Thyroid gland (tissue), 4 donors: Measurements from ENCODE around the gene CAVIN1. TPM values are rescaled to one million over a fixed set of nuclear protein-coding genes. Genes with fewer than 3 reads are reported as not detected.
A peak's percentile ranks its signal among the peaks of the same experiment; 100 is the strongest.

Experiments used
- DNase-seq, 2 donors: peaks; one replicate each; pipeline ENCODE4 v3.0.0-alpha.2; 2019
- H3K27ac ChIP-seq, 3 donors: fragments of 200-600 bp; sonication (generic); 1 replicate in 2 of 3; 2 replicates in 1 of 3; pipeline ENCODE4 v1.5.1; 2016 to 2019; ENCODE audit warnings: mild to moderate bottlenecking in 1 of 3, moderate library complexity in 1 of 3
- H3K27me3 ChIP-seq: fragments of 200-600 bp; sonication (generic); one replicate; pipeline ENCODE4 v1.5.1; 2019
- H3K36me3 ChIP-seq, 2 donors: fragments of 200-600 bp; sonication (generic); one replicate each; pipeline ENCODE4 v1.5.1; 2016 to 2019
- H3K4me1 ChIP-seq, 2 donors: fragments of 200-600 bp; sonication (generic); one replicate each; pipeline ENCODE4 v1.5.1; 2017 to 2019
- H3K4me3 ChIP-seq, 3 donors: fragments of 200-600 bp; sonication (generic); replicated peaks in 1 of 3; 1 replicate in 2 of 3; 2 replicates in 1 of 3; pipeline ENCODE4 v1.5.1; 2016; ENCODE audit warnings: mild to moderate bottlenecking in 1 of 3
- H3K9me3 ChIP-seq: fragments of 200-600 bp; sonication (generic); one replicate; pipeline ENCODE4 v1.5.1; 2017
- POLR2A ChIP-seq, 2 donors: fragments of 450-650 bp; IDR thresholded peaks; one replicate each; pipeline ENCODE4 v1.6.1; 2017; ENCODE audit warnings: antibody characterized with exemption in 2 of 2, mild to moderate bottlenecking in 2 of 2, moderate library complexity in 1 of 2
- WGBS, 2 donors: methylation state at CpG; one replicate each; pipeline ENCODE4 v1.1.5; 2017; 5-methylcytosine and 5-hydroxymethylcytosine counted together
- intact Hi-C: fragments of 100-400 bp; cut with DNase I; formaldehyde crosslinking; loops from one replicate; pipeline ENCODE4 v1.15.1; 2023
- total RNA-seq, 4 donors: library from RNA; depleted of rRNA; stranded (reverse); fragments of >200 nt; gene quantifications; one replicate each; pipeline ENCODE4 v1.2.3, GENCODE V29; 2016
- TF ChIP-seq, protein P1 (sequence below), 6 experiments: fragments of 200-600 bp in 3 of 6; fragments of 450-650 bp in 3 of 6; sonication (generic) in 3 of 6; IDR thresholded peaks; one replicate each; pipeline ENCODE4 v1.5.1; 2016 to 2019; ENCODE audit warnings: antibody characterized with exemption in 6 of 6, mild to moderate bottlenecking in 2 of 6, inconsistent platforms in 1 of 6, moderate library complexity in 1 of 6

Gene CAVIN1
- total RNA-seq, 4 donors from 2014 or later, result 173 to 199 (median 187) TPM

DNA sequence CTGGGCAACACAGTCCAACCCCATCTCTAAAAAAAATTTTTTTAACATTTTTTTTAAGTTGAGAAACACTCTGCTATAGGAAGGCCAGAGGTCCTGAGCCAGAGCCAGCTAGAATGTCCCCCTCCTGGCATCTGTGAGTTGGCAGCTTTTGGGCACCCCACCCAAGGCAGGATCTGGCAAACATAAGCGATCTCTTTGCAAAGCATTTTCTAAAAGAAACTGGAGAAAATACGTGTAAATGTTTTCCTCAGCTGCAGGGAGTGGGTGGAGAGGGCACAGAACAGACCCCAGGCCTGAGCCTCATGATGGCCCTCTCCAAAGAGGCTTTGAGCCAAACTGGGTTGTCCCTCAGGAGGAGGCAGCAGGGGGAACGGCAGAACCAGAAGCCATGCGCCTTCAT lies 11.7 kb downstream of the CAVIN1 start:
- H3K27ac ChIP-seq, result peak overlapping the region; percentile 4 to 90 (median 47)
- 45 to 62% methylated on average over 4 of the region's 4 CpGs for WGBS, 2 donors
- no peaks in the 10 kb centered on the region for H3K36me3 ChIP-seq
- no peak overlapping the region for H3K4me3 ChIP-seq
- DNase-seq, result no peak
- H3K4me1 ChIP-seq, result peaks cover 63 to 88% of the 10 kb centered on the region in 2 donors
- intact Hi-C loops, result loop anchor here (10.0 kb wide), 1 partner anchor 53 kb away; no protein-coding TSS in a partner anchor
- TF ChIP-seq, protein P1, sequence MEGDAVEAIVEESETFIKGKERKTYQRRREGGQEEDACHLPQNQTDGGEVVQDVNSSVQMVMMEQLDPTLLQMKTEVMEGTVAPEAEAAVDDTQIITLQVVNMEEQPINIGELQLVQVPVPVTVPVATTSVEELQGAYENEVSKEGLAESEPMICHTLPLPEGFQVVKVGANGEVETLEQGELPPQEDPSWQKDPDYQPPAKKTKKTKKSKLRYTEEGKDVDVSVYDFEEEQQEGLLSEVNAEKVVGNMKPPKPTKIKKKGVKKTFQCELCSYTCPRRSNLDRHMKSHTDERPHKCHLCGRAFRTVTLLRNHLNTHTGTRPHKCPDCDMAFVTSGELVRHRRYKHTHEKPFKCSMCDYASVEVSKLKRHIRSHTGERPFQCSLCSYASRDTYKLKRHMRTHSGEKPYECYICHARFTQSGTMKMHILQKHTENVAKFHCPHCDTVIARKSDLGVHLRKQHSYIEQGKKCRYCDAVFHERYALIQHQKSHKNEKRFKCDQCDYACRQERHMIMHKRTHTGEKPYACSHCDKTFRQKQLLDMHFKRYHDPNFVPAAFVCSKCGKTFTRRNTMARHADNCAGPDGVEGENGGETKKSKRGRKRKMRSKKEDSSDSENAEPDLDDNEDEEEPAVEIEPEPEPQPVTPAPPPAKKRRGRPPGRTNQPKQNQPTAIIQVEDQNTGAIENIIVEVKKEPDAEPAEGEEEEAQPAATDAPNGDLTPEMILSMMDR (IDR thresholded peaks at IDR 0.05), result no peak
- TF ChIP-seq POLR2A (IDR thresholded peaks at IDR 0.05), result no peak
- H3K9me3 ChIP-seq, result no peaks in the 10 kb centered on the region
- no peaks in the 10 kb centered on the region for H3K27me3 ChIP-seq

DNA sequence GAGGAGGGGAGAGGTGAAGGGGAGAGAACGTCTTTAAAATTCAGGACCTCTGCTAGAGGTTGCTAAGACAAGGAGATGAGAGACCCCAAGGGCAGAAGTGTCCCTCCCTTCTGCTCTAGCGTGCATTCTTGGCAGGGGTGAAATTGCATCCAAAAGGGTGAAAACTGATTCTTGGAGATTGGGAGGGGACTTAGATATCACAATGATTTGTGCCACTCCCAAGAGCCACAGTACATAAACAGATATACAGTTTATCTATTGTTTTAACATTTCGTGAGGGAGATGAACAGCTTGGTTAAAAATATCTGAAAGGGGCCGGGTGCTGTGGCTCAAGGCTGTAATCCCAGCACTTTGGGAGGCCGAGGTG lies 12.8 kb downstream of the CAVIN1 start:
- Histone ChIP-seq H3K4me3 (no peak overlapping the region), H3K9me3 (no peaks in the 10 kb centered on the region), H3K36me3 (no peaks in the 10 kb centered on the region), H3K4me1 (peaks cover 56 to 86% of the 10 kb centered on the region in 2 donors), H3K27me3 (no peaks in the 10 kb centered on the region), H3K27ac (peak overlapping the region; percentile 73 to 91 (median 90))
- no peak for TF ChIP-seq POLR2A (IDR thresholded peaks at IDR 0.05)
- TF ChIP-seq, protein P1 (IDR thresholded peaks at IDR 0.05), result no peak
- WGBS, 2 donors, result 67 to 75% methylated on average over 5 of the region's 5 CpGs
- DNase-seq, result no peak
- intact Hi-C loops, result loop anchor here (10.0 kb wide), 1 partner anchor 54 kb away; no protein-coding TSS in a partner anchor

DNA sequence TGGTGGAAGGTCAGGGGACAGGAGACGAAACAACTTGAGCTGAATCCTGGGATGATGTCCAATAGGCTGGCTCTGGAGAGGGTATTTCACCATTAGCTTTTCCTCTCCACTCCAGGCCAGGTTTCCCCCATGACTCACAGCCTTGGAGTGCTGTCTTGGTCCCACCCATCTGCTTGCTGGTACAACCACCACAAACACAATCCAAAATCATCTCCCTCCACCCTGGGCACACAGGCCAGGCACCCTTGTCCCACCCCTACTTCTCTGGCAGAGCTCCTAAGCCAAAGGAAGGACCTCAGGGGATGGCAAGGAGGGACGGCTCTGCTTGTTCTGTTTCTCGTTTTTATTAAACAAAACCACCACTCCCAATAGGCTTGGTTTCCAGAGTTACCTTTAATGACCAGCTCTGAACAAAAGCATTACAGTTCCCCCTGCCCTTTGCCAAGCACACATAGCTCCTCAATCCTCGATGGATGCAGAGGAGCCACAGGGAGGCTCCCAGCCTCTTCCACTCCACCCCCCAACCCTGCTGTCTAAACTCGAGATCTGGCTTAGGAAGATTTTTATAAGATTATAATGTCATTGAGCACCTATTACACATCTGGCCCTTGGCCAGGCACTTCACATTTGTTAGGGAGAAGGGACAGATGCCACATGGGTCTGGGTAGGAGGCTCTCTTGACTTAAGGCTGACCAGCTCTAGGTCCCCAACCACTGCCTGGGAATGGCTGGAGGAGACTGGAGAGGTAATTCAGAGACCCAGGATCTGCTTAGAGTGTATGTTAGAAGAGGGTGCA lies 13.3 kb downstream of the CAVIN1 start:
- no peaks in the 10 kb centered on the region for H3K9me3 ChIP-seq
- no peaks in the 10 kb centered on the region for H3K27me3 ChIP-seq
- peak overlapping the region; percentile 73 to 91 (median 90) for H3K27ac ChIP-seq
- DNase-seq, result peak; percentile 78 to 79
- intact Hi-C loops, result loop anchor here (10.0 kb wide), 1 partner anchor 55 kb away; no protein-coding TSS in a partner anchor
- TF ChIP-seq, protein P1 (IDR thresholded peaks at IDR 0.05), result no peak
- TF ChIP-seq POLR2A (IDR thresholded peaks at IDR 0.05), result peak in 1 of 2 donors; percentile 20
- H3K36me3 ChIP-seq, result peaks cover 2 to 5% of the 10 kb centered on the region in 2 donors
- no peak overlapping the region for H3K4me3 ChIP-seq
- WGBS, 2 donors, result 9 to 14% methylated on average over 5 of the region's 5 CpGs
- H3K4me1 ChIP-seq, result peaks cover 50 to 80% of the 10 kb centered on the region in 2 donors

DNA sequence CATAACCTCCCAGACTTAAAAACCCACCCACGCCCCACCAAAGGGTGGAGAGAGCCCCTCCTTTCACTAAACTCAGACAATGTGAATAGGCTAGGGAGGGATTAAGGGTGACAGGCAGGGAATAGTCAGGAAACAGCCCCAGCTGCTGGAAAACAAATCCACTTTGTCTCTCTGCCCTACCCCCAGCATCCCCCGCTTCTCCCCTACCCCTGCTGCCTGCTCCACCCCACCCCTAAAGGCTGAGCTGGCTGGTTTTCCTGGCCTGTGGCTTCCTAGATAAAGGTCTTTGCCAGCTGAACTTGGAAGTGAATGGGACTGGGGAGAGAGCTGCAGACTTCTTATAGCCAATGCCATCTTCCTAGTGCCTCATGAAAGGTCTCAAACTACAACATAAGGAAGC lies 15.0 kb downstream of the CAVIN1 start:
- Histone ChIP-seq H3K9me3 (no peaks in the 10 kb centered on the region), H3K4me3 (no peak overlapping the region)
- TF ChIP-seq POLR2A (IDR thresholded peaks at IDR 0.05), result no peak
- TF ChIP-seq, protein P1 (IDR thresholded peaks at IDR 0.05), result no peak

DNA sequence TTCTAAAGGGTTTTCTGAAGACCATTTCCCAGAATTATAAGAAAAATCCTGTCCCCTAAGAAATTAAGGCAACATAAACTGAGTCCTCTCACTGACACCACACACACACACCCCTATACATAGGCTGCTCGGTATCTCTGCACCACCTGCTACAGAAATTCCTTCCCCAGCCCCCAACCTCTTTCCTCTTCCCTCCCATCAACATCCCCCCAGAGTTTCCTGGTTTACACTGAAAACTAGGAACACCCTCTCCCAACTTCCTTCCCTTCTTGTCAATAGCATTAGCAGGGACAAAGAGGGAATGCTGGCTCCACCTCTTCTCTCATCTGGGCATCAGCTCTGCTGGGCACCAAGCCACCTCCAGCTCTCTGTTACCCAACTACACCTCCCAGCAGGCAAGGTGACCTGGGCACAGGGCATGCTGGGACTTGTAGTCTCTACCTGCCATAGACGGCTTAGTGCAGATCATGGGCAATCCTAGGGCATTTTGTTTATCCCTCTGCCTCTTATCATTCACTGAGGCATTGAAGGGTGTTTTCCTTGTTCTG lies 15.7 kb downstream of the CAVIN1 start:
- TF ChIP-seq, protein P1 (IDR thresholded peaks at IDR 0.05), result no peak
- TF ChIP-seq POLR2A (IDR thresholded peaks at IDR 0.05), result no peak
- intact Hi-C loops, result no loop called here
- 24 to 28% methylated on average over 2 of the region's 2 CpGs for WGBS, 2 donors
- Histone ChIP-seq H3K4me1 (peaks cover 40 to 62% of the 10 kb centered on the region in 2 donors), H3K27me3 (no peaks in the 10 kb centered on the region), H3K27ac (peak overlapping the region; percentile 41 to 90 (median 53)), H3K9me3 (no peaks in the 10 kb centered on the region), H3K4me3 (no peak overlapping the region), H3K36me3 (peaks cover 15% of the 10 kb centered on the region in 2 donors)
- peak; percentile 95 to 96 for DNase-seq

More for the DNA sequence above, 15.0 kb downstream of the CAVIN1 start:
- 71 to 76% methylated on average over 2 of the region's 2 CpGs for WGBS, 2 donors
- Histone ChIP-seq H3K36me3 (peaks cover 15% of the 10 kb centered on the region in 2 donors), H3K4me1 (peaks cover 40 to 63% of the 10 kb centered on the region in 2 donors), H3K27me3 (no peaks in the 10 kb centered on the region), H3K27ac (peak overlapping the region; percentile 0 to 90 (median 47))
- intact Hi-C loops, result no loop called here
- no peak for DNase-seq
